ENCODE data around the gene F2RL1. TPM values are rescaled to one million over a fixed set of nuclear protein-coding genes. Genes with fewer than 3 reads are reported as not detected.
"Not testable (repeated sequence)": the region's sequence is repeated elsewhere in the genome, so short reads cannot be mapped to it uniquely, and the experiment has no call there.

The F2RL1 gene
- total and polyA plus RNA-seq, 2 experiments from 2014 or later, result 130 to 210 TPM

DNA sequence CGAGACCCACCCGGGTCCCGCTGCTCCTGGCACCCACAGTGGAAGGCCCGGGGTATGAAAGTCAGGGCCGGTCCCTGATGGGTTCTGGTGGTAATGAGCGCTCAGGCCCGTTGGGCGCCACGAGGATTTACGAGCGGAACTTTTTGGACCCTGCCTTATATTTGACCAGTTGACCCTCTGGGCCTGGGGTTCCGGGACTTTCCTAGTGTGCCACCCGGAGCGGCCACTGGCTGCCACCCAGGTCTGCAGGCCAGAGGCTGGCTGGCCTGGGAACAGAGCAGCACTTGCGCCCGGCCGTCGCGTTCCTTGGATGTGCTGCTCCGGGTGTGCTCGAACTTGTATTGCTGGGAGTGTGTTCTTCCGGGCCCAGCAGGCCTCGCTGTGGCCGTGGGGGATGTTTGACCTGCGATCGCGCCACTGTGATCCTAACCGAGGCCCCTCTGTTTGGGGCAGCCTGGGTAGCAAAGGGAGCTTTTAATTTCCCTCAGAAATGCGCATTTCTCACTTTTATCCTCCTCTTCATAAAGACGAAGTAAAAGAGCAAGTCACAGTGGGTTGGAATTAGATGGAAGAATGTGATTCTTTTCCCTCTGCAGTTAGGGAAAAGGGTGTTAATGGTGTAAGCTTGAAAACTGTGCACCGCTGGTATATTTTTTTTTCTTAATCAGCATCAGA, 1.2 kb downstream of the F2RL1 start:
- no peaks in the 10 kb centered on the region for H3K36me3 ChIP-seq (replicated peaks; ENCODE audit: insufficient read depth, low read depth)
- peak overlapping the region; percentile 99 for H3K27ac ChIP-seq
- no peaks in the 10 kb centered on the region for H3K4me1 ChIP-seq (ENCODE audit: insufficient read depth)
- no peaks in the 10 kb centered on the region for H3K9me2 ChIP-seq (replicated peaks; ENCODE audit: insufficient read depth)
- H2AFZ ChIP-seq, result peak overlapping the region; percentile 63
- H3K4me2 ChIP-seq, result peak overlapping the region; percentile 79
- DNase-seq (ENCODE audit: low spot score), result no peak
- no peaks in the 10 kb centered on the region for H4K20me1 ChIP-seq (ENCODE audit: insufficient read depth, poor library complexity, severe bottlenecking)
- no peaks in the 10 kb centered on the region for H3K27me3 ChIP-seq
- H3K9me3 ChIP-seq (ENCODE audit: low read depth), result no peaks in the 10 kb centered on the region
- H3K79me2 ChIP-seq, result peaks cover 54% of the 10 kb centered on the region
- H3K4me3 ChIP-seq, result peak overlapping the region; percentile 80
- WGBS (ENCODE audit: low lambda C conversion rate, missing lambda C conversion rate), result 14% methylated on average over 31 of the region's 31 CpGs
- TF ChIP-seq EZH2phosphoT487 (IDR thresholded peaks at IDR 0.05; ENCODE audit: low read depth, severe bottlenecking, unreplicated experiment), result no peak
- no peak for TF ChIP-seq EZH2 (IDR thresholded peaks at IDR 0.05; ENCODE audit: borderline replicate concordance)
- TF ChIP-seq, protein P1, sequence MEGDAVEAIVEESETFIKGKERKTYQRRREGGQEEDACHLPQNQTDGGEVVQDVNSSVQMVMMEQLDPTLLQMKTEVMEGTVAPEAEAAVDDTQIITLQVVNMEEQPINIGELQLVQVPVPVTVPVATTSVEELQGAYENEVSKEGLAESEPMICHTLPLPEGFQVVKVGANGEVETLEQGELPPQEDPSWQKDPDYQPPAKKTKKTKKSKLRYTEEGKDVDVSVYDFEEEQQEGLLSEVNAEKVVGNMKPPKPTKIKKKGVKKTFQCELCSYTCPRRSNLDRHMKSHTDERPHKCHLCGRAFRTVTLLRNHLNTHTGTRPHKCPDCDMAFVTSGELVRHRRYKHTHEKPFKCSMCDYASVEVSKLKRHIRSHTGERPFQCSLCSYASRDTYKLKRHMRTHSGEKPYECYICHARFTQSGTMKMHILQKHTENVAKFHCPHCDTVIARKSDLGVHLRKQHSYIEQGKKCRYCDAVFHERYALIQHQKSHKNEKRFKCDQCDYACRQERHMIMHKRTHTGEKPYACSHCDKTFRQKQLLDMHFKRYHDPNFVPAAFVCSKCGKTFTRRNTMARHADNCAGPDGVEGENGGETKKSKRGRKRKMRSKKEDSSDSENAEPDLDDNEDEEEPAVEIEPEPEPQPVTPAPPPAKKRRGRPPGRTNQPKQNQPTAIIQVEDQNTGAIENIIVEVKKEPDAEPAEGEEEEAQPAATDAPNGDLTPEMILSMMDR (IDR thresholded peaks at IDR 0.05; ENCODE audit: poor library complexity), result no peak

DNA sequence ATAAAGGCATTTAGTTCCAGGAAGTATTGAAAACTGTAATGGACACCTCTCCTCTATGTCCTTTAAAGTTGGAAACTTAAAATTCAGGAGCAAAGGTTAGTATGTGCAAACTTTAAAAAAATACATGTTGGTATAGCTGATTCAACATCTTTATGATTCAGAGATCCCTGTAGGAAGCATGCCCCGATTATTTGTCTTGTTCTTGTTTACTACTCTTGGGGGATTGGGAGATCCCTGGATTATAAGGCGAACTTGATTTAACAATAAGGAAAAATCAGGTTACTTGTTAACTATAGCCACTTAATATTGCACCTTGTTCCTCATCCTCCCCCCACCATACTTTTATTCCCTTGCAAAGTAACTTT, 1.7 kb downstream of the F2RL1 start:
- no peaks in the 10 kb centered on the region for H3K4me1 ChIP-seq (ENCODE audit: insufficient read depth)
- peak overlapping the region; percentile 99 for H3K27ac ChIP-seq
- WGBS (ENCODE audit: low lambda C conversion rate, missing lambda C conversion rate), result 42% methylated on average over 2 of the region's 2 CpGs
- H3K4me2 ChIP-seq, result peak overlapping the region; percentile 79
- no peaks in the 10 kb centered on the region for H4K20me1 ChIP-seq (ENCODE audit: insufficient read depth, poor library complexity, severe bottlenecking)
- peak overlapping the region; percentile 63 for H2AFZ ChIP-seq
- H3K4me3 ChIP-seq, result peak overlapping the region; percentile 80
- H3K27me3 ChIP-seq, result no peaks in the 10 kb centered on the region
- TF ChIP-seq EZH2 (IDR thresholded peaks at IDR 0.05; ENCODE audit: borderline replicate concordance) (no peak), EZH2phosphoT487 (IDR thresholded peaks at IDR 0.05; ENCODE audit: low read depth, severe bottlenecking, unreplicated experiment) (no peak)
- TF ChIP-seq, protein P1 (IDR thresholded peaks at IDR 0.05; ENCODE audit: poor library complexity), result no peak
- no peaks in the 10 kb centered on the region for H3K9me3 ChIP-seq (ENCODE audit: low read depth)
- H3K36me3 ChIP-seq (replicated peaks; ENCODE audit: insufficient read depth, low read depth), result no peaks in the 10 kb centered on the region
- no peaks in the 10 kb centered on the region for H3K9me2 ChIP-seq (replicated peaks; ENCODE audit: insufficient read depth)
- DNase-seq (ENCODE audit: low spot score), result no peak
- peaks cover 59% of the 10 kb centered on the region for H3K79me2 ChIP-seq

DNA sequence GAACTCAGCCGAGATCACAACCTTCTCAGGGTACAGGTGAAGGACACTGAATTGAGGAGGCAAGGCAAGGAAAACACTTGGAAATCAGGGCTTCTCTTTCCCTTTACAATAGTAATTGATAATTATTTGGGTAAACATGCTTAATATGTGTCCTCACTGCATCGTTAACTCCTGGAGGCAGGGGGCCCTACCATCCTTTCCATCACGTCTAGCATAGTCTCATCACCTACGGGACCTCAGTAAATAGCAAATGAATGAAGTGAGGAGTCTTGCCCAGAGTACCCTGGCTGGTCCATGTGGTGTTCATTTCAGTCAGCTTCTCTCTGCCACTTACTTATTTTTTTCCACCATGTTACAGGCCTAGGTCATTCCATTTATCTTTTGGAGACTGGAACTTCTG, 2.3 kb downstream of the F2RL1 start:
- Histone ChIP-seq H3K36me3 (replicated peaks; ENCODE audit: insufficient read depth, low read depth) (no peaks in the 10 kb centered on the region), H3K9me3 (ENCODE audit: low read depth) (no peaks in the 10 kb centered on the region), H3K9me2 (replicated peaks; ENCODE audit: insufficient read depth) (no peaks in the 10 kb centered on the region), H3K27ac (peak overlapping the region; percentile 99), H3K27me3 (no peaks in the 10 kb centered on the region), H3K4me2 (peak overlapping the region; percentile 79), H3K4me1 (ENCODE audit: insufficient read depth) (no peaks in the 10 kb centered on the region), H3K79me2 (peaks cover 66% of the 10 kb centered on the region), H3K4me3 (peak overlapping the region; percentile 80), H2AFZ (no peak overlapping the region), H4K20me1 (ENCODE audit: insufficient read depth, poor library complexity, severe bottlenecking) (no peaks in the 10 kb centered on the region)
- no peak for TF ChIP-seq EZH2 (IDR thresholded peaks at IDR 0.05; ENCODE audit: borderline replicate concordance)
- TF ChIP-seq EZH2phosphoT487 (IDR thresholded peaks at IDR 0.05; ENCODE audit: low read depth, severe bottlenecking, unreplicated experiment), result no peak
- TF ChIP-seq, protein P1 (IDR thresholded peaks at IDR 0.05; ENCODE audit: poor library complexity), result no peak
- WGBS (ENCODE audit: low lambda C conversion rate, missing lambda C conversion rate), result 61% methylated on average over 4 of the region's 4 CpGs
- no peak for DNase-seq (ENCODE audit: low spot score)

DNA sequence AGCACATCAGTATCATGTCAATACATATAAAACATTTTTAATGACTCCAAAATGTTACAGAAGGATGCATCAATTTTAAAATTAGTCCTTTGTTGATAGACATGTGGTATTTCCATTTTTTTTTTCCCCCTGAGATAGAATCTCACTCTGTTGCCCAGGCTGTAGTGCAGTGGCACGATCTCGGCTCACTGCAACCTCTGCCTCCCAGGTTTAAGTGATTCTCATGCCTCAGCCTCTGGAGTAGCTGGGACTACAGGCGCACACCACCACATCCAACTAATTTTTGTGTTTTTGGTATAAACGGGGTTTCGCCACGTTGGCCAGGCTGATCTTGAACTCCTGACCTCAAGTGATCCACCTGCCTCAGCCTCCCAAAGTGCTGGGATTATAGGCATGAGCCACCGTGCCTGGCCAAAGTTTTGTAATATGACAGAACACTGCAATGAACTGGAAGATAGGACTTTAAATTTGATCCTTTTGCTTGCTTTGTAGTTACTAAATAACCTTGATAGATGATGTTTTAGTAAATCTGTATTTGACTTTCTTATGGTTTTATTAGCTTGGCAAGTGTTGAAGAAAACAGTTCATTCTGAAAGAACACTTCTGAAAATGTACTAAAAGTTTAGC, 3.4 kb downstream of the F2RL1 start:
- H4K20me1 ChIP-seq (ENCODE audit: insufficient read depth, poor library complexity, severe bottlenecking); H3K27me3 ChIP-seq; DNase-seq (ENCODE audit: low spot score); H3K36me3 ChIP-seq (replicated peaks; ENCODE audit: insufficient read depth, low read depth); H2AFZ ChIP-seq; H3K9me3 ChIP-seq (ENCODE audit: low read depth); H3K9me2 ChIP-seq (replicated peaks; ENCODE audit: insufficient read depth); H3K4me1 ChIP-seq (ENCODE audit: insufficient read depth): not testable (repeated sequence)
- H3K27ac ChIP-seq, result peak overlapping the region; percentile 99
- peaks cover 74% of the 10 kb centered on the region for H3K79me2 ChIP-seq
- peak overlapping the region; percentile 9 for H3K4me3 ChIP-seq
- WGBS (ENCODE audit: low lambda C conversion rate, missing lambda C conversion rate), result 61% methylated on average over 7 of the region's 7 CpGs
- H3K4me2 ChIP-seq, result peak overlapping the region; percentile 79

DNA sequence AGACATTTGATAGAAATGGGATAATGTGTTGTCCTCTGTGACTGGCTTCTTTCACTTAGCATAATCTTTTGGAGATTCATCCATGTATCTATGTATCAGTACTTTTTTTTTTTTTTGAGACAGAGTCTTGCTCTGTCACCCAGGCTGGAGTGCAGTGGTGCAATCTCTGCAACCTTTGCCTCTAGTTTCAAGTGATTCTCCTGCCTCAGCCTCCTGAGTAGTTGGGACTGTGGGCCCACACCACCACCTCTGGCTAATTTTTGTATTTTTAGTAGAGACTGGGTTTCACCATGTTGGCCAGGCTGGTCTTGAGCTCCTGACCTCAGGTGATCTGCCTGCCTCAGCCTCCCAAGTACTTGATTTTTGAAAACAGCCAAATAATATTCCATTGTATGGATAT, 7.6 kb downstream of the F2RL1 start:
- H3K4me3 ChIP-seq; H3K9me2 ChIP-seq (replicated peaks; ENCODE audit: insufficient read depth); H3K27me3 ChIP-seq; H3K36me3 ChIP-seq (replicated peaks; ENCODE audit: insufficient read depth, low read depth); H3K9me3 ChIP-seq (ENCODE audit: low read depth); H3K4me2 ChIP-seq; H3K4me1 ChIP-seq (ENCODE audit: insufficient read depth); H2AFZ ChIP-seq; DNase-seq (ENCODE audit: low spot score); H3K27ac ChIP-seq: not testable (repeated sequence)
- Histone ChIP-seq H3K79me2 (peaks cover 94% of the 10 kb centered on the region), H4K20me1 (ENCODE audit: insufficient read depth, poor library complexity, severe bottlenecking) (peaks cover 29% of the 10 kb centered on the region)

Data from hepatocyte (in vitro differentiated cells).